ENCODE results near the gene MAP2K4. TPM values are rescaled to one million over a fixed set of nuclear protein-coding genes. Genes with fewer than 3 reads are reported as not detected.

The MAP2K4 gene
- total and polyA plus RNA-seq, 2 of the 13 experiments (the other 11 are each of a cell fraction or from before 2014, with no cell fraction given), result 21.5 to 35.6 TPM

GRCh38 chr17:11997147-11997971 lies 23.3 kb upstream of the MAP2K4 start, which contains the start of gene ZNF18:
ZNF18 (minus strand) TSS chr17:11997475; CDS start chr17:11992829, 4,646 bp downstream.
- Histone ChIP-seq H3K27me3 (ENCODE audit: control insufficient read depth in 1 of 2, insufficient read depth in 2 of 2, low read length in 2 of 2) (peaks cover 0 to 3% of the 10 kb centered on the region in 2 experiments; a peak in 1 of 5 replicates), H3K4me1 (ENCODE audit: insufficient read depth, low read length) (peaks cover 15% of the 10 kb centered on the region), H3K4me2 (ENCODE audit: low read depth, low read length) (peak within 1 kb of the TSS; percentile 96), H3K27ac (ENCODE audit: extremely low read length, insufficient read depth, low read length) (peak within 1 kb of the TSS; percentile 80), H3K79me2 (ENCODE audit: insufficient read depth, low read length) (no peaks in the 10 kb centered on the region), H2AFZ (ENCODE audit: low read length) (peak within 1 kb of the TSS; percentile 84), H4K20me1 (ENCODE audit: insufficient read depth, low read length) (no peaks in the 10 kb centered on the region), H3K36me3 (replicated peaks in 1 of 2; ENCODE audit: control insufficient read depth in 1 of 2, insufficient read depth in 2 of 2, low read length in 2 of 2) (no peaks in the 10 kb centered on the region), H3K9me3 (ENCODE audit: low read length) (no peaks in the 10 kb centered on the region), H3K4me3 (replicated peaks in 1 of 3; ENCODE audit: insufficient read depth in 1 of 3, low read depth in 2 of 3, low read length in 3 of 3) (peak within 1 kb of the TSS; percentile 80 to 98 (median 80)), H3K9ac (ENCODE audit: insufficient read depth, low read depth, low read length) (peak within 1 kb of the TSS; percentile 79)
- 7% methylated on average over 23 of the region's 74 CpGs for WGBS (ENCODE audit: low lambda C conversion rate)
- in situ Hi-C loops (cut with HindIII; ENCODE audit: extremely low pct_ligation_motif_present, low pct_unique_long_range_greater_than_20kb), result no loop called here
- DNase-seq (ENCODE audit: low spot score) (peak; percentile 82), ATAC-seq (peak; percentile 98), FAIRE-seq (peak; percentile 23)
- BruUV-seq (replicated peaks), result no TSS peak
- POLR2A ChIA-PET, result interaction anchor here (0.6 to 3.2 kb wide), 20 partner anchors 9 to 1020 kb away, joined by 3 to 112 read pairs (median 6); partner anchors contain the start of genes ELAC2 and MAP2K4
- intact Hi-C loops (cut with micrococcal nuclease; ENCODE audit: unreplicated experiment), result loop anchor here (5.0 kb wide), 1 partner anchor 90 kb away; no protein-coding TSS in a partner anchor
- CTCF ChIA-PET (ENCODE audit: low intra/inter-chr PET ratio, low total read pairs), result no interaction called here
- TF ChIP-seq TFE3 (CRISPR knock-in tag; IDR thresholded peaks at IDR 0.05) (no peak), ZNF136 (CRISPR knock-in tag; IDR thresholded peaks at IDR 0.05; ENCODE audit: low read depth) (no peak), ZNF383 (CRISPR knock-in tag; IDR thresholded peaks at IDR 0.05; ENCODE audit: borderline replicate concordance) (no peak), ARID4A (CRISPR knock-in tag; IDR thresholded peaks at IDR 0.05; ENCODE audit: borderline replicate concordance) (peak; percentile 84), ZMYM4 (CRISPR knock-in tag; IDR thresholded peaks at IDR 0.05) (peak; percentile 97), ZFY (CRISPR knock-in tag; IDR thresholded peaks at IDR 0.05) (peak; percentile 96), SCMH1 (CRISPR knock-in tag; IDR thresholded peaks at IDR 0.05; ENCODE audit: borderline replicate concordance) (no peak), BORCS8-MEF2B (CRISPR knock-in tag; IDR thresholded peaks at IDR 0.05) (peak; percentile 64), DPF2 (CRISPR knock-in tag; IDR thresholded peaks at IDR 0.05; ENCODE audit: borderline replicate concordance, low read depth) (no peak), ATF4 (CRISPR knock-in tag; IDR thresholded peaks at IDR 0.05) (0 out of 4 replicates have a peak, but pooled peaks of 1 of the 2 experiments have one; percentile 25), ZNF788 (CRISPR knock-in tag; IDR thresholded peaks at IDR 0.05; ENCODE audit: borderline replicate concordance) (peak; percentile 76; the same call in 1 of the 2 replicates), ZFX (CRISPR knock-in tag; IDR thresholded peaks at IDR 0.05; ENCODE audit: low read depth) (peak; percentile 97), ZNF253 (CRISPR knock-in tag; IDR thresholded peaks at IDR 0.05; ENCODE audit: borderline replicate concordance) (no peak)
